ENCODE results near the gene WASHC1.
"Not testable (repeated sequence)": the region's sequence is repeated elsewhere in the genome, so short reads cannot be mapped to it uniquely, and the experiment has no call there.

Gene WASHC1

GRCh38 chr9:16875-17274, 12.4 kb downstream of the WASHC1 start:
- in situ Hi-C loops (cut with MboI; ENCODE audit: low sequenced_read_pairs), result not testable (repeated sequence)

GRCh38 chr9:14129-14809, 15.0 kb downstream of the WASHC1 start:
- in situ Hi-C loops (cut with MboI; ENCODE audit: low sequenced_read_pairs), result not testable (repeated sequence)

GRCh38 chr9:11206-11605, 18.1 kb downstream of the WASHC1 start:
- in situ Hi-C loops (cut with MboI; ENCODE audit: low sequenced_read_pairs), result not testable (repeated sequence)

DNA sequence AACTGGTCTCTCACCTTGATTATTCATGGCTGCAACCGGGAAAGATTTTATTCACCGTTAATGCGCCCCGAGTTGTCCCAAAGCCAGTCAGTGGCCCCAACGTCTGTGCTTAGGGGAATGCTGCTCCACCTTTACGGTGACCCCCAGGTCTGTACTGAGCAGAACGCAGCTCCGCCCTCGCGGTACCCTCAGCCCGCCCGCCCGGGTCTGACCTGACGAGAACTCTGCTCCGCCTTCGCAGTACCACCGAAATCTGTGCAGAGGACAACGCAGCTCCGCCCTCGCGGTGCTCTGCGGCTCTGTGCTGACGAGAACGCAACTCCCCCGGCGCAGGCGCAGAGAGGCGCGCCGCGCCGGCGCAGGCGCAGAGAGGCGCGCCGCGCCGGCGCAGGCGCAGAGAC, 18.6 kb downstream of the WASHC1 start:
- in situ Hi-C loops (cut with MboI; ENCODE audit: low sequenced_read_pairs), result not testable (repeated sequence)

DNA sequence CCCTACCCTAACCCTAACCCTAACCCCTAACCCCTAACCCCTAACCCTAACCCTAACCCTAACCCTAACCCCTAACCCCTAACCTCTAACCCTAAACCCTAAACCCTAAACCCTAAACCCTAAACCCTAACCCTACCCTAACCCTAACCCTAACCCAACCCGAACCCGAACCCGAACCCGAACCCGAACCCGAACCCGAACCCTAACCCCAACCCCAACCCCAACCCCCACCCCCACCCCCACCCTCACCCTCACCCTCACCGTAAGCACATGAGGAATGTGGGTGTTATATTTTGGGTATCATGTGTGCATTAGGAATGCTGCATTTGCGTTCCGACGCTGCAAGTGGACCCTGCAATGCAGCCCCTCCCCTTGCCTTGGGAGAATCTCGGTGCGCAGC, 19.0 kb downstream of the WASHC1 start:
- in situ Hi-C loops (cut with MboI; ENCODE audit: low sequenced_read_pairs), result not testable (repeated sequence)

Data from HL-60/S4 treated with phorbol 12-myristate 13-acetate at 8.2 ng/mL for 4 days and 3 days (cell line).